ENCODE data around the gene FTL. TPM values are rescaled to one million over a fixed set of nuclear protein-coding genes. Genes with fewer than 3 reads are reported as not detected.

The FTL gene
- total RNA-seq, 1 experiment from 2014 or later: 1,245 TPM

DNA sequence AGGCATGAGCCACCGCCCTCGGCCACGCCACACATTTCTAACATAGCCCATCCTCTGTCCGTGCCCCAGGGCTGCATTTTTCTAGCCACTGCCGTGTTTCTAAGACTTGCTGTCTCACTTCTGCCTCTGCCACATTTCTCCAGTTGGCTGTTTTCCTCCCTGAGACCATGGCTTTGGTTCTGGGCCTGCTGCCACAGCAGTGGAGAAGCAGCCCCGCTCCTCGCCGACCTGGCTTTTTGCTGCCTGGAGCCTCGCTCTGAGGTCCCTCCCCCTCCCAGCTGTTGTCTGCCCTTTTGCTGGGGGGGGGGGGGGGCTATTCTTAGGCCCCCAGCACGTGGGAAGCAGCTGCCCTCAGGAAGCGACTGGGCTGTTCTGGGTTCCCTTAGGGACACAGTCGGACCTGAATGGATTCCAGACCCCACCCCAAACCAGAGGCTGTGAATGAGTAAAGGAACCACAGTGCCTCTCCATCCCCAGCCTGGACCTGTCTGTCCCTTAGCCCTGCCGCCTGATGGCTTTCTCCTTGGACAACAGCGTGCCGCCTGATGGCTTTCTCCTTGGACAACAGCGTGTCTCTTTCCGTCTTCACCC lies 24.7 kb downstream of the FTL start:
- Histone ChIP-seq H3T11ph (ENCODE audit: low read length) (no peak overlapping the region), H2BK120ac (ENCODE audit: low read depth, low read length, poor library complexity, severe bottlenecking) (no peak overlapping the region), H3K4me1 (ENCODE audit: insufficient read depth, low read length) (no peaks in the 10 kb centered on the region; the same call in 1 of the 2 replicates), H3K79me1 (ENCODE audit: insufficient read depth, low read depth, low read length, poor library complexity, severe bottlenecking) (no peaks in the 10 kb centered on the region), H4K91ac (ENCODE audit: insufficient read length, low read depth, low read length) (no peak overlapping the region), H2BK12ac (ENCODE audit: insufficient read length, low read depth, low read length) (no peak overlapping the region), H3K56ac (ENCODE audit: insufficient read length, low read depth, low read length) (no peak overlapping the region), H4K8ac (replicated peaks; ENCODE audit: insufficient read length, low read depth, low read length) (no peak overlapping the region), H3K23ac (ENCODE audit: insufficient read length, low read depth, low read length) (no peak overlapping the region), H4K5ac (ENCODE audit: insufficient read length, low read depth, low read length) (no peak overlapping the region), H3K27ac (ENCODE audit: insufficient read length, low read depth, low read length) (no peak overlapping the region), H3K27me3 (ENCODE audit: insufficient read depth, low read length) (no peaks in the 10 kb centered on the region), H3K18ac (ENCODE audit: insufficient read length, low read depth, low read length) (no peak overlapping the region), H2AFZ (ENCODE audit: low read length) (no peak overlapping the region), H3K79me2 (ENCODE audit: insufficient read depth, low read length) (peaks cover 5% of the 10 kb centered on the region; the same call in 1 of the 2 replicates), H3K4ac (ENCODE audit: low read depth, low read length) (no peak overlapping the region), H2BK15ac (ENCODE audit: low read depth, low read length) (no peak overlapping the region), H4K20me1 (ENCODE audit: control insufficient read depth, insufficient read depth, insufficient read length) (no peaks in the 10 kb centered on the region), H2BK20ac (ENCODE audit: low read depth, low read length, poor library complexity, severe bottlenecking) (no peak overlapping the region), H3K9me3 (ENCODE audit: control insufficient read depth, low read depth, low read length) (no peaks in the 10 kb centered on the region), H3K14ac (ENCODE audit: insufficient read depth, low read length) (no peak overlapping the region), H2BK5ac (ENCODE audit: insufficient read length, low read length) (no peak overlapping the region), H3K4me2 (ENCODE audit: insufficient read depth, insufficient read length, low read length) (no peak overlapping the region), H2AK5ac (ENCODE audit: insufficient read length, low read length) (no peak overlapping the region), H3K23me2 (ENCODE audit: insufficient read length, low read depth, low read length, poor library complexity, severe bottlenecking) (peaks cover 8% of the 10 kb centered on the region), H3K9ac (ENCODE audit: extremely low read depth, insufficient read length, low read length) (no peak overlapping the region)
- TF ChIP-seq, protein P1, sequence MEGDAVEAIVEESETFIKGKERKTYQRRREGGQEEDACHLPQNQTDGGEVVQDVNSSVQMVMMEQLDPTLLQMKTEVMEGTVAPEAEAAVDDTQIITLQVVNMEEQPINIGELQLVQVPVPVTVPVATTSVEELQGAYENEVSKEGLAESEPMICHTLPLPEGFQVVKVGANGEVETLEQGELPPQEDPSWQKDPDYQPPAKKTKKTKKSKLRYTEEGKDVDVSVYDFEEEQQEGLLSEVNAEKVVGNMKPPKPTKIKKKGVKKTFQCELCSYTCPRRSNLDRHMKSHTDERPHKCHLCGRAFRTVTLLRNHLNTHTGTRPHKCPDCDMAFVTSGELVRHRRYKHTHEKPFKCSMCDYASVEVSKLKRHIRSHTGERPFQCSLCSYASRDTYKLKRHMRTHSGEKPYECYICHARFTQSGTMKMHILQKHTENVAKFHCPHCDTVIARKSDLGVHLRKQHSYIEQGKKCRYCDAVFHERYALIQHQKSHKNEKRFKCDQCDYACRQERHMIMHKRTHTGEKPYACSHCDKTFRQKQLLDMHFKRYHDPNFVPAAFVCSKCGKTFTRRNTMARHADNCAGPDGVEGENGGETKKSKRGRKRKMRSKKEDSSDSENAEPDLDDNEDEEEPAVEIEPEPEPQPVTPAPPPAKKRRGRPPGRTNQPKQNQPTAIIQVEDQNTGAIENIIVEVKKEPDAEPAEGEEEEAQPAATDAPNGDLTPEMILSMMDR (conservative IDR thresholded peaks at IDR 0.05): no peak
- WGBS (ENCODE audit: extremely low coverage, insufficient read length, low lambda C conversion rate): no CpG with 5 or more reads among the region's 17 CpGs
- peak overlapping the region; percentile 2 to 16; a peak in 2 of 5 replicates for H3K4me3 Mint-ChIP-seq
- H3K36me3 Mint-ChIP-seq (ENCODE audit: insufficient read depth in 1 of 3, low read depth in 3 of 3): peaks cover 20 to 52% (median 51%) of the 10 kb centered on the region in 3 experiments
- H3K9me3 Mint-ChIP-seq: no peaks in the 10 kb centered on the region
- H3K27ac Mint-ChIP-seq: peak overlapping the region in 2 of 3 experiments; percentile 32 to 47; a peak in 2 of 7 replicates
- peaks cover 25 to 30% of the 10 kb centered on the region in 2 experiments for H3K4me1 Mint-ChIP-seq
- H3K27me3 Mint-ChIP-seq (ENCODE audit: low read depth): no peaks in the 10 kb centered on the region
- DNase-seq: no peak

All from H9 (cell line).